Rectal smooth muscle tissue (tissue), 1 donor: Measurements from ENCODE around the gene SGMS1.

ENCODE experiments used
- H3K27ac ChIP-seq: one replicate; pipeline ENCODE4 v1.7.0; 2013; ENCODE audit warnings: low read depth, low read length, inconsistent platforms
- H3K27me3 ChIP-seq: one replicate; pipeline ENCODE4 v1.7.0; 2013; ENCODE audit warnings: low read length; ENCODE audit not compliant: control insufficient read depth, insufficient read depth
- H3K36me3 ChIP-seq: one replicate; pipeline ENCODE4 v1.7.0; 2013; ENCODE audit warnings: low read length; ENCODE audit not compliant: control insufficient read depth, insufficient read depth
- H3K4me1 ChIP-seq: one replicate; pipeline ENCODE4 v1.7.0; 2013; ENCODE audit warnings: low read length; ENCODE audit not compliant: control insufficient read depth, insufficient read depth
- H3K4me3 ChIP-seq: one replicate; pipeline ENCODE4 v1.7.0; 2013; ENCODE audit warnings: low read length
- H3K9ac ChIP-seq: one replicate; pipeline ENCODE4 v1.7.0; 2013; ENCODE audit warnings: low read length

Gene SGMS1

DNA sequence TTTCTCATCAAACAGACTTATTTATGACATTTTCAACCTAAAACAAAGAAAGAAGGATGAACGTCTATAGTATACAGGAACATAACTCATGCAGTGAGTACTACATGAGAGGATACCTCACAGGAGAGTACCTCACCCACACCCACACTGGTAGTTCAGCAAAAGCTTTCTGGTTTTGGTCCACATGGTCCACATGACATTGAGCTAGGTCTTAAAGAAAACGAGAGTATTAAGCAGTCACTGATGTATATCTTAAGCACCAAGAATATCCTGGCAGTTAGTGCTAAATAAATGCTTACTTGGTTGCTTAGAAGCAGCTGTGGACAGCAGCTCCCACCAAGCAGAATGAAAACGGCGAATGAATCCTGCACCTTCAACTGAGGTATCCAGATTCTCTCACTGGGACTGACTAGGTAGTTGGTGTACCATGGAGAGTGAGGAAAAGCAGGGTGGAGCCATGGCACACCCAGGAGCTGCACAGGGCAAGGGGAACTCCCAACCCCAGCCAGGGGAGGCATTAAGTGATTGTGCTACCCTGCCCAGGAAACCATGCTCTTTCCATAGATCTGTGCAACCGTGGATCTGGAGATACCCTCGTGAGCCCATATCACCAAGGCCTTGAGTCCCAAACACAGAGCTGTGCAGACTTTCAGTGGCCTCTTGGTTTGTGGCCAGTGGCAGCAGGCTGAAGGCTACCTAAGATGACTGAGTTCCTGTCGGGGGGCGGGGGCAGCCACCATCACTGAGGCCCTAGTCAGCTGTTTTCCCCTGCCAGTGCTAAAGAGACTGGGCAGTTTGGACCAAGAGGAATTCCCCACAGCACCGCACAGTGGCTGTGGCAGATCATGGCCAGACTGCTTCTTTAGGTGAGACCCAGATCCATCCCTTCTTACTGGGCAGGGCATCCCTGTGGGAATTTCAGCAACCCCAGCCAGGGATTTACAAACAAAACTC lies 143.4 kb downstream of the SGMS1 start:
- Histone ChIP-seq H3K4me3 (no peak overlapping the region), H3K4me1 (no peaks in the 10 kb centered on the region), H3K27ac (no peak overlapping the region), H3K36me3 (peaks cover 2% of the 10 kb centered on the region), H3K27me3 (no peaks in the 10 kb centered on the region), H3K9ac (no peak overlapping the region)

DNA sequence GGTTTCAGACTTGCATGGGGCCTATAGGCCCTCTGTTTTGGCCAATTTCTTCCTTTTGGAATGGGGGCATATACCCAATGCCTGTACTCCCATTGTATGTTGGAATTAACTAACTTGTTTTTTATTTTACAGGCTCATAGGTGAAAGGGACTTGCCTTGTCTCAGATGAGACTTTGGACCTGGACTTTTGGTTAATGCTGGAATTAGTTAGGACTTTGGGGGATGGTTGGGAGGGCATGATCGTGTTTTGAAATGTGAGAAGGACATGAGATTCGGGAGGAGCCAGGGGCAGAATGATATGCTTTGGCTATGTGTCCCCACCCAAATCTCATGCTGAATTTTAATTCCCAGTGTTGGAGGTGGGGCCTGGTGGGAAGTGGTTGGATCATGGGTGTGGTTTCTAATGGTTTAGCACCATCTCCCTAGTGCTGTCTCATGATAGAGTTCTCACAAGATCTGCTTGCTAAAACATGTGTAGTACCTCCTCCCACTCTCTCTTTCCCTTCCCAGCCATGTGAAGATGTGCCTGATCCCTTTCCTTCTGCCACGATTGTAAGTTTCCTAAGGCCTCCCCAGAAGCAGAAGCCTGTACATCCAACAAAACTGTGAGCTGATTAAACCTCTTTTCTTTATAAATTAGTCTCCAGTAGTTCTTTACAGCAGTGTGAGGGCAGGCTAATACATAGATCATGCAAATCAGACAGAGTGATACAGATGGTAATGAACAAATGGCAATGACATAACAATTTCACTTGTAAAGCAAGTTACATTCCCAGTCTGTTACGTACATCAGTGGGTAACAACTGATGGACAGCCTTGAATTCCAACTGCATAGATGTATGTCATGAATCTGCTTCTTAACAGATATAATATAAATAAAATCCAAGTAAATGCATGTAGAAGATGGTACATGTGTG lies 146.2 kb downstream of the SGMS1 start:
- no peak overlapping the region for H3K9ac ChIP-seq
- H3K27ac ChIP-seq: no peak overlapping the region
- H3K4me1 ChIP-seq: no peaks in the 10 kb centered on the region
- H3K4me3 ChIP-seq: no peak overlapping the region
- peaks cover 2% of the 10 kb centered on the region for H3K36me3 ChIP-seq
- H3K27me3 ChIP-seq: no peaks in the 10 kb centered on the region

DNA sequence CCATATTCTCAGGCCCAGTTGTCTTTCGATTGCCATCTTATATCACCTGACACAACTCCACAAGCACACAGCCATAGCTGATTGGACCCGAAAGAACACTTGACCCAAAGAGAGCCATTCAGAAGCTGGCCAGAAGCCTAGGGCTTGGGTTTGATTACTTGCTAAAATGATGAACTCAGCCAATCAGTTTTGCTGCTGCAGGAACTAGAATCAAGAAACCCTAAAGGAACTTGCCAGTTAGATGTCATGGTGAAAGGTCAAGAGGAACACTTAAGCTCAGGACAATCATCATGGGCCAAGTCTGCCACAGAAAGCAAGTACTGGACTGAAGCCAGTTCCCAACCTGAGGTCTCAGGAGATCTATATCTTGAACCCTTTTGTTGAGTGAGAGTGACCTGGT lies 150.0 kb downstream of the SGMS1 start:
- no peaks in the 10 kb centered on the region for H3K27me3 ChIP-seq

DNA sequence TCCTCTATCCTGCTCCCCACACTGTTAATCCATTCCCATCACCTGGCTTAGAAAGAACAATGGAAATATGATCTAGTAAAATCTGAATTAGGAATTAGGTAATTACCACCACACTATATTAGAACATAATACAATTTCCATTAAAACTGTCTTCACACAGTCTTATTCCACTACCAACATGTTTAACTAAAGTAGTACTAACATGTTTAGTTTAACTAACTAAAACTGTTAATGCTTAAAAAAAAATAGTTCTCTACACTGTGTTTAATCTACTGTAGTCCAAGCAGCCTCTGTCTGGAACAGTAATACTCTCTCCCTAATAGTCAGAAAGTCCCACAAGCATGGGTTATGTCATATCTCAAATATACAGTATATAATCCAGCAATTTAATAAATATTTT lies 150.8 kb downstream of the SGMS1 start:
- no peak overlapping the region for H3K9ac ChIP-seq
- H3K27ac ChIP-seq: no peak overlapping the region
- H3K36me3 ChIP-seq: no peaks in the 10 kb centered on the region
- no peaks in the 10 kb centered on the region for H3K4me1 ChIP-seq
- no peaks in the 10 kb centered on the region for H3K27me3 ChIP-seq
- H3K4me3 ChIP-seq: no peak overlapping the region

More for the DNA sequence above, 150.0 kb downstream of the SGMS1 start:
- Histone ChIP-seq H3K4me1 (no peaks in the 10 kb centered on the region), H3K27ac (no peak overlapping the region), H3K9ac (no peak overlapping the region), H3K4me3 (no peak overlapping the region), H3K36me3 (no peaks in the 10 kb centered on the region)

DNA sequence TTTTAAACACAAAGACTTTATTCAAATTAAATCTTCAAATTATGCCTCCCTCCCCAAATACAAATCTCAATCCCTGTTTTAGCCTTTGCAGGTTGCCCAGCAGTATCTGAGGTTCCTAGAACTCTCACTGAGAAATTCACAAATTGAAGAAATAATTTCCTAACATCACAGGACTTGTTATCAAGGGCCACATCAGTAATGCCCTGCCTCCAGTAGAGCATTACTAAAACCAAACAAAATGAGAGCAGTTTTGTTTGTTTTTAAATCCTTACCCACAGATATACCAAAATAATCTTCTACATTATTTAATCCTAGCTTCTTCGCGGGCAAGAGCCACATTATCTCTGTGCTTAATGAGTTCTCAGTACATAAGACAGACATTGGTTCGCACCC lies 152.2 kb downstream of the SGMS1 start:
- Histone ChIP-seq H3K4me1 (no peaks in the 10 kb centered on the region), H3K9ac (no peak overlapping the region), H3K36me3 (no peaks in the 10 kb centered on the region), H3K27me3 (no peaks in the 10 kb centered on the region), H3K4me3 (no peak overlapping the region), H3K27ac (no peak overlapping the region)

DNA sequence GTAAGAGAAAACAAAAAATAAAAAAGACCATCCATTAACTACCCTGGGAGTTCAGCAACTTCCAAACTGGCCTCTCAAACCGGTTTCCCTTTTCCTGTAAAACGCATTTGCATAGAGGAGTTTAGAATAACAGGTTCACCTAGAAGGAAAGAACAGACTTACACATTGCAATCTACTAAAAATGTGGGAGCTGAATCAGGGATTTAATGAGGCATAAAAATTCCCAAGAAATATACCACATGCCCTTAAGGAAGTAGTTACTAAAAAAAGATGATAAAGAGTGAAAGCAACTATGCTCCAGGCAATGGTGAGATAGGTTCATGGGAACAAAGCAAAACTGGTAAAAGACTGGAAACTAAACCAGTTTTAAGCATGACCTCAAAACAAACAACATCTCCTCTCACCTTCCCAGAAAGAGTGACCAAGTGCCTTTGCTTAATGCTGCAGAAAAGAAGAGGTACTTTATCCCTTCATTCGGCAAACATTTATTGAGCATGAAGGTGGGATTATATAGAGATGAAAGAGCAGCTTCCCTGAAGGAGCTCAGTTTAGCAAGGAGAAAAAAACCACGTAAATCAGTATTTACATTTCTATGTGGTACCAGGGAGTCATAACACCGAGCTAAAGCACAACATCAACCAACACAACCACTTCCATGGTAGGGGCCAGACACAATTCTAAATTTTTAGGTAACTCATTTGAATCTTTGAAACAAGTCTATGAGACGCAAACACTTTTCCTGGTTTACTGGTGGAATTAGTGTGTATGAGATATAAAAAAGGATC lies 152.8 kb downstream of the SGMS1 start:
- Histone ChIP-seq H3K36me3 (no peaks in the 10 kb centered on the region), H3K27ac (no peak overlapping the region), H3K9ac (no peak overlapping the region), H3K4me3 (no peak overlapping the region), H3K27me3 (no peaks in the 10 kb centered on the region), H3K4me1 (no peaks in the 10 kb centered on the region)

DNA sequence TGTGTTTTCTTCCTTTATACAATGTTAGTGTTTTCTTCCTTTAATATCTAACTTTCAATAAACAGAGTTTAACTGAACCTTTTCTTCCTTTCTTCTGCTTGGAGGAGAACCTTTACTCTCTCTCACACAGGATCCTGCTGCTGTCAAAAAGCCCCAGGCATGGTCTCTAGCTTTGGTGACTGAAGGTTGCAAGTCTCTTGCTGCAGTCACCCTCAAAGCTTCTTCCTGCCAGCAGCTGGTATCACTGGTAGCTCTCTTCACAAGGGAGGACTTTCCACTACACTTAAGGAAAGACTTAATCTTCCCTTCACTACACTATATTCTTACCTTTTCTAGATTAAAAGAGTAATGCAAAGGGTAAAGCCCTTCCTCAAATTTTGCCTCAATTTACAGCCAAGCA lies 153.4 kb downstream of the SGMS1 start:
- Histone ChIP-seq H3K4me3 (no peak overlapping the region), H3K4me1 (no peaks in the 10 kb centered on the region), H3K27ac (no peak overlapping the region), H3K27me3 (no peaks in the 10 kb centered on the region), H3K36me3 (no peaks in the 10 kb centered on the region), H3K9ac (no peak overlapping the region)

DNA sequence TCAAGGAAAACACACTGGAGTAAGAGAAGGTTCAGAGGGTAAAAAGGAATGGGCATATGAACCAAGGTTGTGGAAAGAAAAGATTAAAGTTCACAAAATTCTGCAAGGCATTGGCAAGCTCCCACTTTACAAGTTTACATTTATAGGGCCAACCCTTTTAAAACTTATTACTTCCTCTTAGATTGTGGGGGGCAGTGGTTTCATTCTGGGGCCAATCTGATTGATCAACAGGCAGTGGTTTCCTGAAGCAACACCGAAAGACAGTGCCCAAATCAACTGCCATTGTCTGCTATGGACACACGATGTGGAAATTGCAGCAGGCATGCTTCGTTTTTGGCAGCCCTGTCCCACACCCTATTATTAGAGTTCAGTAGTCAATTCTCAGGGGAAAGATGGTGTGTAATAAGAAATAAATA lies 154.0 kb downstream of the SGMS1 start:
- Histone ChIP-seq H3K4me1 (no peaks in the 10 kb centered on the region), H3K27ac (no peak overlapping the region), H3K9ac (no peak overlapping the region), H3K27me3 (no peaks in the 10 kb centered on the region), H3K4me3 (no peak overlapping the region), H3K36me3 (no peaks in the 10 kb centered on the region)

DNA sequence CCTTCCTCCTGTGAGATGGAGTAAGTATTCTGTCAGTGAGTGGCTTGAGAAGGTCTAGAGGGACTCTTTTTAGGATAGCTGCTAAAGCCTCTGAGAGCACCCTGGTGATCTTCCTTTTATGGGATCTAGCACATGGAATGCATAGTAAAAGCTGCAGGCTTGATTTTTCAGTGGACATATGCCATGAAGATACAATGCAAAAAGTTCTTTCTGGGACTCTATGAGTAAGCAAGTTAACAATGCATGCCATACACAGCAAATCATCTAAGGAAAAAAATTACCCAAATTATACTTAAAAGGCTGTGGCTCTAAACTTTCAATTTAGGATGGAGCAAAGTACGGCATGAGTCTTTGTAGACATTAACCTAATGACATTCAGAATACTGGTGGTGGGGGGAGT lies 154.5 kb downstream of the SGMS1 start:
- Histone ChIP-seq H3K9ac (no peak overlapping the region), H3K27me3 (no peaks in the 10 kb centered on the region), H3K36me3 (no peaks in the 10 kb centered on the region), H3K27ac (no peak overlapping the region), H3K4me3 (no peak overlapping the region), H3K4me1 (no peaks in the 10 kb centered on the region)

DNA sequence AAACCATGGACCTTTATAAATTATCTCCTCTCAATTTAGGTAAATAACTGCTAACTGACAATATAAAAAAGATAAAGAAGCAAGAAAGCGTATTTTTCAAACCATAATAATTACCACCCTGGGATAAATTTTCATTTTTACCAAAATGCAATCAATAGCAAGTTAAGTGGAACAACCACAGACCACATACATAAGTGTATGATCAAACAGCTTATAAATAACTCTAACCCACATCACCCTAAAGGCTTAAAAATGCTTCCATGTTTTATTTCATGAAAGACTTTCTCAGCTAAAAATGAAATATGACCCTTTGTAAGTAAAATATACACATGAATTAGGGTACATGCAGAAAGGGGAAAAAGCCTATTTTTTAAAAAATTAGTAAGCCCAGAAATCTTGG lies 156.5 kb downstream of the SGMS1 start:
- Histone ChIP-seq H3K9ac (no peak overlapping the region), H3K27ac (no peak overlapping the region), H3K4me3 (no peak overlapping the region), H3K4me1 (no peaks in the 10 kb centered on the region), H3K36me3 (no peaks in the 10 kb centered on the region), H3K27me3 (no peaks in the 10 kb centered on the region)

DNA sequence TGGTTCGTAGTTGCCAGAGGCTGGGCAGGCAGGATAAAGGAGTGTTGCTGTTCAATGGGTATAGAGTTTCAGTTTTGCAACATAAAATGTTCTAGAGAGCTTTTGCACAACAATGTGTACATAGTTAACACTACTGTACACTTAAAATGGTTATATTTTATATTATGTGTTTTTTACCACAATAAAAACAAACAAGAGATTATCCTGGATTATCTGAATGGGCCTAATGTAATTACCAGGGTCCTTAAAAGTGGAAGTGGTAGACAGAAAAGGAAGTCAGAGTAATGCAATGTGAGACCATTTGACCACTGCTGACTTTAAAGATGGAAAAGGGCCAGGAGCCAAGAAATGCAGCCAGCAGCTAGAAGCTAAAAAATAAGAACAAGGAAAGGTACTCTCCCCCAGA lies 159.7 kb downstream of the SGMS1 start:
- H3K36me3 ChIP-seq: no peaks in the 10 kb centered on the region
- H3K4me3 ChIP-seq: no peak overlapping the region
- no peak overlapping the region for H3K9ac ChIP-seq
- no peak overlapping the region for H3K27ac ChIP-seq
- no peaks in the 10 kb centered on the region for H3K4me1 ChIP-seq
- H3K27me3 ChIP-seq: no peaks in the 10 kb centered on the region

DNA sequence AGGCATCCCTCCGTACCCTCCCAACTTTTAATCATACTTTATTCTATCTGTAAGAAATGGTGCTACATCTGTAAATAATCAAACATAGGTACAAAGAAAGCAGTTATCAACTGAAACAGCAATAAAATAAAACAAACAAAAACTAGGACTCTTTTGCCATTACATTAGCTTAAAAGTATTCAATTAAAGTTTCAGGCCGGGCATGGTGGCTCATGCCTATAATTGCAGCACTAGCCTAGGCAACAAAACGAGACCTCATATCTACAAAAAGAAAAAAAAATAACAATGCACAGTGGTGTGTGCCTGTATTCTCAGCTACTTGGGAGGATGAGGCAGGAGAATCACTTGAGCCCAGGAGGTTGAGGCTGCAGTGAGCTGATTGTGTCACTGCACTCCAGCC lies 161.9 kb downstream of the SGMS1 start:
- no peaks in the 10 kb centered on the region for H3K27me3 ChIP-seq
- H3K4me3 ChIP-seq: no peak overlapping the region
- no peak overlapping the region for H3K9ac ChIP-seq
- no peaks in the 10 kb centered on the region for H3K36me3 ChIP-seq
- no peak overlapping the region for H3K27ac ChIP-seq
- no peaks in the 10 kb centered on the region for H3K4me1 ChIP-seq
